Astrocyte (in vitro differentiated cells and primary cell): Measurements from ENCODE around the gene ZNF555. TPM values are rescaled to one million over a fixed set of nuclear protein-coding genes. Genes with fewer than 3 reads are reported as not detected.
"Not testable (repeated sequence)": the region's sequence is repeated elsewhere in the genome, so short reads cannot be mapped to it uniquely, and the experiment has no call there.

Experiments
- DNase-seq: peaks from one replicate; pipeline ENCODE4 v3.0.0-alpha.2; 2010; ENCODE audit warnings: low read depth
- FAIRE-seq: peaks from 2 replicates; lab custom pipeline; 2011; peaks lifted over from hg19 to GRCh38; lab: Jason Lieb, UNC
- H2AFZ ChIP-seq: 2 replicates; pipeline ENCODE4 v1.6.0; 2012; ENCODE audit warnings: low read depth, low read length, inconsistent platforms
- H3K27ac ChIP-seq: 2 replicates; pipeline ENCODE4 v1.5.1; 2011; ENCODE audit warnings: low read depth, low read length, inconsistent platforms
- H3K27me3 ChIP-seq: 2 replicates; pipeline ENCODE4 v1.6.0; 2011; ENCODE audit warnings: low read length, inconsistent platforms; ENCODE audit not compliant: insufficient read depth
- H3K36me3 ChIP-seq: 2 replicates; pipeline ENCODE4 v1.5.1; 2011; ENCODE audit warnings: low read length, inconsistent platforms; ENCODE audit not compliant: insufficient read depth
- H3K4me1 ChIP-seq: 2 replicates; pipeline ENCODE4 v1.5.1; 2011; ENCODE audit warnings: low read length, inconsistent platforms; ENCODE audit not compliant: insufficient read depth
- H3K4me2 ChIP-seq: 2 replicates; pipeline ENCODE4 v1.6.0; 2012; ENCODE audit warnings: low read length, inconsistent platforms
- H3K4me3 ChIP-seq: 2 replicates; pipeline ENCODE4 v1.5.1; 2011; ENCODE audit warnings: low read depth, mild to moderate bottlenecking, low read length, inconsistent platforms; ENCODE audit not compliant: insufficient read depth
- H3K79me2 ChIP-seq: 2 replicates; pipeline ENCODE4 v1.6.0; 2012; ENCODE audit warnings: mild to moderate bottlenecking, low read length, inconsistent platforms; ENCODE audit not compliant: insufficient read depth
- H3K9ac ChIP-seq: 2 replicates; pipeline ENCODE4 v1.6.0; 2012; ENCODE audit warnings: mild to moderate bottlenecking, low read length, inconsistent platforms
- H3K9me3 ChIP-seq: 2 replicates; pipeline ENCODE4 v1.5.1; 2012; ENCODE audit warnings: low read depth, mild to moderate bottlenecking, low read length, inconsistent platforms; ENCODE audit not compliant: insufficient read depth
- H4K20me1 ChIP-seq: 2 replicates; pipeline ENCODE4 v1.6.0; 2012; ENCODE audit warnings: low read length, inconsistent platforms; ENCODE audit not compliant: insufficient read depth
- H3K27ac Mint-ChIP-seq: one replicate; pipeline ENCODE4 v1.8.0; 2021; ENCODE audit warnings: mild to moderate bottlenecking, mixed read lengths; ENCODE audit not compliant: unreplicated experiment
- H3K27me3 Mint-ChIP-seq: one replicate; pipeline ENCODE4 v1.8.0; 2021; ENCODE audit warnings: low read depth, mixed read lengths; ENCODE audit not compliant: unreplicated experiment
- H3K36me3 Mint-ChIP-seq: one replicate; pipeline ENCODE4 v1.8.0; 2021; ENCODE audit warnings: low read depth, mixed read lengths; ENCODE audit not compliant: unreplicated experiment
- H3K4me1 Mint-ChIP-seq: one replicate; pipeline ENCODE4 v1.8.0; 2021; ENCODE audit warnings: low read depth, mixed read lengths; ENCODE audit not compliant: unreplicated experiment
- H3K4me3 Mint-ChIP-seq: one replicate; pipeline ENCODE4 v1.8.0; 2021; ENCODE audit warnings: mild to moderate bottlenecking, moderate library complexity, mixed read lengths; ENCODE audit not compliant: unreplicated experiment
- H3K9me3 Mint-ChIP-seq: one replicate; pipeline ENCODE4 v1.8.0; 2021; ENCODE audit warnings: mild to moderate bottlenecking, mixed read lengths; ENCODE audit not compliant: unreplicated experiment
- EZH2 ChIP-seq: IDR thresholded peaks from 2 replicates; pipeline ENCODE4 v1.6.1; 2012; ENCODE audit warnings: mild to moderate bottlenecking, low read length, inconsistent platforms; ENCODE audit not compliant: insufficient read depth
- total RNA-seq: library from RNA; stranded (reverse); gene quantifications from 2 replicates; pipeline ENCODE4 v1.2.1, GENCODE V29; 2021
- TF ChIP-seq, protein P1 (sequence below): IDR thresholded peaks from 2 replicates; pipeline ENCODE4 v1.5.1; 2011; ENCODE audit warnings: low read depth, mild to moderate bottlenecking, inconsistent platforms, low read length, moderate library complexity; ENCODE audit not compliant: insufficient read depth

Gene ZNF555
- total RNA-seq, 1 donor from 2014 or later: 6.0 TPM

DNA sequence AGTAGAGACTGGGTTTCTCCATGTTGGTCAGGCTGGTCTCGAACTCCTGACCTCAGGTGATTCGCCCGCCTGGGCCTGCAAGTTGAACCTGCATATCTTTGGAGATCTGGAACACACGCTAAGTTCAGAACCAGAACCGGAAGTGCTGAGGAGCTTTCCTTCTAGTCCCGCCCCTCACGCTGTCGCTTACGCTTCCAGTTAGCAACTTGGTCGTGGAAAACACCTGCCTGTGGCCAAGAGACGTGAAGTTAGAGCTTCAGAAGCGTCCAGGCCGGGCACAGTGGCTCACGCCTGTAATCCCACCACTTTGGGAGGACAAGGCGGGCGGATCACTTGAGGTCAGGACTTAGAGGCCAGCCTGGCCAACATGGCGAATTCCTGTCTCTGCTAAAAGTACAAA is 44.5 kb downstream of the ZNF555 start:
- H4K20me1 ChIP-seq: no peaks in the 10 kb centered on the region
- Mint-ChIP-seq H3K4me1 (no peaks in the 10 kb centered on the region), H3K4me3 (no peak overlapping the region)

DNA sequence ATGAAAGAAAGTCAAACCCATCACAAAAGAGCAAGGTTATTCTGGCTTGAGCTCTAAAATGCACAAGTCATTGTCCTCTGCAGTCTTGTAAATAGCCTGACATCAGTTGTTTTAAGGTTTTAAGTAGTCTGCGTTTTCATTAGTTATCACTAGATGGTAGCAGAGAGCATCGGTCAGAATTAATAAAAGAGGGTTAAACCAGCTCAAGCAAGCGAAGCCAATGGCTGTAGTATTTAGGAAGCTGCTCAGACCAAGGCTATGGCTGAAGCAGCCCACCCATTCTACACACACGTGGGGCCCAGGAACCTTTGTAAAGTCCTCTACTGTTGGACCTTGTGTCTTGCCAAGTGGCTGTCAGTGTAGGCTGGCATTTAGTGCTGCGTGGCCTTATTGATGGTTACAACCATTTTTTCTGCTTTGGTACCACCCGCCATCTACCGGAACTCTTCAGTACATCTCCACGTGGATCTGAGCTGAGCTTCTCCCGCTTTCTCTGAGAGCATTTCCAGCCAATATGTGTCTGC is 46.2 kb downstream of the ZNF555 start:
- no peaks in the 10 kb centered on the region for H4K20me1 ChIP-seq
- H3K4me3 ChIP-seq: no peak overlapping the region
- DNase-seq: peak; percentile 32
- H3K4me2 ChIP-seq: no peak overlapping the region
- H3K9me3 ChIP-seq: no peaks in the 10 kb centered on the region
- H3K27me3 ChIP-seq: no peaks in the 10 kb centered on the region
- H3K9ac ChIP-seq: no peak overlapping the region
- no peak overlapping the region for H3K27ac ChIP-seq
- H3K27me3 Mint-ChIP-seq: peaks cover 4% of the 10 kb centered on the region
- H2AFZ ChIP-seq: peak overlapping the region; percentile 59
- no peak for TF ChIP-seq EZH2
- TF ChIP-seq, protein P1, sequence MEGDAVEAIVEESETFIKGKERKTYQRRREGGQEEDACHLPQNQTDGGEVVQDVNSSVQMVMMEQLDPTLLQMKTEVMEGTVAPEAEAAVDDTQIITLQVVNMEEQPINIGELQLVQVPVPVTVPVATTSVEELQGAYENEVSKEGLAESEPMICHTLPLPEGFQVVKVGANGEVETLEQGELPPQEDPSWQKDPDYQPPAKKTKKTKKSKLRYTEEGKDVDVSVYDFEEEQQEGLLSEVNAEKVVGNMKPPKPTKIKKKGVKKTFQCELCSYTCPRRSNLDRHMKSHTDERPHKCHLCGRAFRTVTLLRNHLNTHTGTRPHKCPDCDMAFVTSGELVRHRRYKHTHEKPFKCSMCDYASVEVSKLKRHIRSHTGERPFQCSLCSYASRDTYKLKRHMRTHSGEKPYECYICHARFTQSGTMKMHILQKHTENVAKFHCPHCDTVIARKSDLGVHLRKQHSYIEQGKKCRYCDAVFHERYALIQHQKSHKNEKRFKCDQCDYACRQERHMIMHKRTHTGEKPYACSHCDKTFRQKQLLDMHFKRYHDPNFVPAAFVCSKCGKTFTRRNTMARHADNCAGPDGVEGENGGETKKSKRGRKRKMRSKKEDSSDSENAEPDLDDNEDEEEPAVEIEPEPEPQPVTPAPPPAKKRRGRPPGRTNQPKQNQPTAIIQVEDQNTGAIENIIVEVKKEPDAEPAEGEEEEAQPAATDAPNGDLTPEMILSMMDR: peak; percentile 70
- no peak for FAIRE-seq
- H3K79me2 ChIP-seq: no peaks in the 10 kb centered on the region
- H3K4me1 ChIP-seq: no peaks in the 10 kb centered on the region
- H3K9me3 Mint-ChIP-seq: peaks cover 7% of the 10 kb centered on the region
- no peak overlapping the region for H3K27ac Mint-ChIP-seq
- no peaks in the 10 kb centered on the region for H3K4me1 Mint-ChIP-seq
- no peaks in the 10 kb centered on the region for H3K36me3 ChIP-seq
- H3K36me3 Mint-ChIP-seq: peaks cover 2% of the 10 kb centered on the region
- no peak overlapping the region for H3K4me3 Mint-ChIP-seq

More for the DNA sequence above, 44.5 kb downstream of the ZNF555 start:
- H3K9me3 Mint-ChIP-seq: peaks cover 7% of the 10 kb centered on the region
- H3K27ac ChIP-seq: no peak overlapping the region
- DNase-seq: no peak
- peaks cover 2% of the 10 kb centered on the region for H3K36me3 Mint-ChIP-seq
- no peaks in the 10 kb centered on the region for H3K27me3 ChIP-seq
- no peak for TF ChIP-seq EZH2
- TF ChIP-seq, protein P1: no peak
- H3K36me3 ChIP-seq: no peaks in the 10 kb centered on the region
- H3K4me3 ChIP-seq: no peak overlapping the region
- H3K9ac ChIP-seq: no peak overlapping the region
- no peaks in the 10 kb centered on the region for H3K79me2 ChIP-seq
- no peaks in the 10 kb centered on the region for H3K27me3 Mint-ChIP-seq
- no peaks in the 10 kb centered on the region for H3K4me1 ChIP-seq
- H3K9me3 ChIP-seq: no peaks in the 10 kb centered on the region
- H2AFZ ChIP-seq: no peak overlapping the region
- H3K27ac Mint-ChIP-seq: no peak overlapping the region
- FAIRE-seq: no peak
- no peak overlapping the region for H3K4me2 ChIP-seq

DNA sequence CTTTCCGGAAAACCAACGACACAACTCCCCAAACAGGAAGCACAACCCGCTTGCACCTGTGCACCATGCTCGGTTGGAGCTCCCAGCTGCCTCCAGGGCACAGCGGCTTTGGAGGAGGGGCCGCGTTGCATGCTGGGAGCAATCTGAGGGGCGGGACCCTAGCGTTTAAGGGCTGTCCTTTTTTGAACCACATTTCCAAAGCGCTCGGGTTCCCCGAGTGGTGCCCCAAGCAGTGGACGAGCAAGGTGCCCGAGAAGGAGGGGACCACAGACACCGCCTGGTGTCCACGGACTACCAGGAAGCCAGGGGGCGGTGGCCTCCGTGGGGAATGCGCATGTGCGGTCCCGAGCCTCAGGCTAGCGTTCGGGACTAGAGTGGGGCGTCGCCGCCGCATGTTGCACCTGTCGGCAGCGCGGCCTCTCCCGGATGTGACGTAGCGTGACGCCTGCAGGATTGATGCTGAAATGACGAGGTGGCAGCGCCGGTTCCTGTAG is 47.5 kb downstream of the ZNF555 start:
- TF ChIP-seq, protein P1: no peak
- TF ChIP-seq EZH2: no peak
- Mint-ChIP-seq H3K4me3 (no peak overlapping the region), H3K36me3 (no peaks in the 10 kb centered on the region), H3K27ac (no peak overlapping the region), H3K9me3 (peaks cover 6% of the 10 kb centered on the region), H3K4me1 (no peaks in the 10 kb centered on the region), H3K27me3 (peaks cover 6% of the 10 kb centered on the region)
- FAIRE-seq: no peak
- DNase-seq: no peak
- Histone ChIP-seq H4K20me1 (no peaks in the 10 kb centered on the region), H3K9ac (no peak overlapping the region), H3K4me2 (no peak overlapping the region), H3K27ac (no peak overlapping the region), H3K27me3 (no peaks in the 10 kb centered on the region), H3K9me3 (no peaks in the 10 kb centered on the region), H3K36me3 (no peaks in the 10 kb centered on the region), H3K4me3 (no peak overlapping the region), H2AFZ (no peak overlapping the region), H3K79me2 (no peaks in the 10 kb centered on the region), H3K4me1 (no peaks in the 10 kb centered on the region)

DNA sequence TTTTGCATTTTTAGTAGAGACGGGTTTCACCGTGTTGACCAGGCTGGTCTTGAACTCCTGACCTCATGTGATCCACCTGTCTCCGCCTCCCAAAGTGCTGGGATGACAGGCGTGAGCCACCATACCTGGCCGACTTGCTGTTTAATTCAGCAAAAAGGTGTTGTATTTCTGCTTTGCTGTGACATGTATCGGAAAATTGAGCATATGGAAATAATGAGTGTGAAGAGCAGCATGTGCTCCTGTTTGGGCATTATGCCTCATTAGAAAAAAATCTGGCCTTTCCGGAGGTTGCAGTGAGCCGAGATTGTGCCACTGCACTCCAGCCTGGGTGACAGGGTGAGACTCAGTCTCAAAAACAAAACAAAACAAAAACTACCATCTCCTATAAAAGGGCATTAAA is 49.3 kb downstream of the ZNF555 start:
- not testable (repeated sequence) for H3K4me1 ChIP-seq, H3K27me3 Mint-ChIP-seq, H3K4me3 Mint-ChIP-seq, DNase-seq, H3K4me2 ChIP-seq, H3K4me1 Mint-ChIP-seq, H3K4me3 ChIP-seq, H3K27ac ChIP-seq, H2AFZ ChIP-seq, H4K20me1 ChIP-seq, H3K9me3 ChIP-seq, H3K9ac ChIP-seq, FAIRE-seq, H3K27ac Mint-ChIP-seq, H3K36me3 ChIP-seq, H3K79me2 ChIP-seq, H3K36me3 Mint-ChIP-seq, H3K27me3 ChIP-seq
- peaks cover 11% of the 10 kb centered on the region for H3K9me3 Mint-ChIP-seq
